Myocyte (in vitro differentiated cells): ENCODE results near the gene TAF15. TPM values are rescaled to one million over a fixed set of nuclear protein-coding genes. Genes with fewer than 3 reads are reported as not detected.

ENCODE experiments used
- DNase-seq: peaks from one replicate; pipeline ENCODE4 v3.0.0-alpha.2; 2012; ENCODE audit warnings: low read depth
- total RNA-seq: library from RNA; depleted of rRNA; stranded (reverse); fragments of >200 nt; gene quantifications from 2 replicates; pipeline ENCODE4 v1.2.3, GENCODE V29; 2014

Gene TAF15
- total RNA-seq, 1 donor from 2014 or later: 25.1 TPM

- no peak for DNase-seq
Observed at GRCh38 chr17:35870906-35871819, 61.9 kb downstream of the TAF15 start.

DNA sequence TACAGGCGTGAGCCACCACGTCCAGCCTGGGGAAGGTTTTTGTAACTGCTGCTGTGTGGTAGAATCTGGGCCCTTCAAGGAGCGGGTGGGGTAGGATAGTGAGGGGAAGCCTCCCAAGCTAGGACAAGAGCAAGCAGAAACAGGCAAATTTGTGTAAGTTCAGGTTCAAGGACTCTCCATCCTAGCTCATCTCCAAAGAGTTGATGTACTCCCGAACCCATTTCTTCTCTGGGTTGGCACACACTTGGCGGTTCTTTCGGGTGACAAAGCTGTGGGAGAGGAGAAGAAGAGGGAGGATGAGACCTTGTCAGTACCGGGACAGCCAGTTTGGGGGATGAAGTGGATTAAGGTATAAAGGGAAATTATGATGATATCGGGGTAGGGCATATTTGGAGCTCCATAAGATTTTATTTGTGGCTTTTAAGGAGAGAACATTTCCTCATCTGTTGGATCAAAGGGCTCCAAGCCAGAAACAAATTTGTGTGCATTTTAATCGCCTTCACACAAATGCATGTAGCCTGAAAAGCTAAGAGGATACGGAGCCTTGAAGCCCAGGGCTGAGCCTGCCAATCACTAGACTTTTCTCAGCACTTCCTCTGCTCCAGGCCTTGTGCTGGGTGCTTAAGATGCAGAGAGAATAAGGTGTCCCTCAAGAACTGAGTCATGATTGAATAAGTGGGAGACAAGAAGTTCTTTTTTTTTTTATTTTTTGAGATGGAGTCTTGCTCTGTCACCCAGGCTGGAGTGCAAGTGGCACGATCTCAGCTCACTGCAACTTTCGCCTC lies 63.1 kb downstream of the TAF15 start:
- no peak for DNase-seq

DNA sequence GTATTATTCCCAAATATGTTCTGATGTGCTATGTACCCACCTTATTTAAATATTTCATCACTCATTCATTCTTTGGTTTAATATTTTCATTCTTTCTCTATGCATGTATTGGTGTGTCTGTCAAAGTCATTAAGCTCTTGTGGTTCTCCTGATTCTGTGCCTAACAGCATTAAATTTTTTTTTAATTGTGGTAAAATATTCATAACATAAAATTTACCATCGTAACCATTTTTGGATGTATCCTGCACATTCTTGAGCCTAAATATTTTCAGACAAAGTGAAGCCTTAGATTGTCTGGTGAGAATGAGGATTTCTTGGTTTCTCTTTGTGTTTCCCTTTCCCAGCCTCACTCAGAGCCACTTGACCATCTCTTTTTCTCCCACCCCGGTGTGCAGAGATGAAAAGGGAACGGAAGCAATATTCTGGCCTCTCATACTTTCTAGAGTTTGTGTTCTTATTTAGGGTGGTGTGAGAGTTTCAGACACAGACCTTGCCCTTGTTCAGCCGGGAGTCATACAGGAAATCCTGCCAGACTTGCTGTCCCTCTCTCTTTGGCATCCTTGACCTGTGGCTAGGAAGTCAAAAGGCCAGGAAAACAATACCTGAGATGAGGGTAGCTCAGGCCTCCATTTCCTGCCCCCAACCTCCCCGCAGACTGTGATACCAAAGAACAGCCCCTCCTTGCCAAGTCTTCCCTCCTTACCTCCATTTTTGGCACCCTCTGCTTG lies 66.0 kb downstream of the TAF15 start:
- no peak for DNase-seq

- no peak for DNase-seq
Observed at GRCh38 chr17:35875800-35876139, 66.5 kb downstream of the TAF15 start.

- no peak for DNase-seq
Observed at GRCh38 chr17:35876534-35876933, 67.2 kb downstream of the TAF15 start.

GRCh38 chr17:35877345-35878029 lies 68.2 kb downstream of the TAF15 start:
- no peak for DNase-seq

DNA sequence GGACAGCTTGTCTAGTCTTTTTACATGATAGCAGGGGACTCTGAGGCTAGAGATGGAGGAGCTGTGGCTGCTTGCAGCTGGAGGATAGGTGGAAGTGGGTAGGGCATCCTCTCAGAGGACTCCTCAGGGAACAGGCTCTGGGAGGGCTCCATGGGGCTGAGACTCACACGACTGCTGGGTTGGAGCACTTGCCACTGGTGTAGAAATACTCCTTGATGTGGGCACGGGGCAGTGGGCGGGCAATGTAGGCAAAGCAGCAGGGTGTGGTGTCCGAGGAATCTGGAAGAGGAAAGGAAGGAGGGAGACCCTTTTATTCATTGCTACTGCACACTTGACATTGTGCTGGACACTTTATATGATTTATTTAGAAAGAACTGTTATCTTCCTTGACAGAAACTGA lies 69.1 kb downstream of the TAF15 start:
- no peak for DNase-seq

- no peak for DNase-seq
Observed at GRCh38 chr17:35879773-35880654, 70.7 kb downstream of the TAF15 start, which contains the start of gene CCL5. Gene CCL5 (minus strand): TSS chr17:35880360.

DNA sequence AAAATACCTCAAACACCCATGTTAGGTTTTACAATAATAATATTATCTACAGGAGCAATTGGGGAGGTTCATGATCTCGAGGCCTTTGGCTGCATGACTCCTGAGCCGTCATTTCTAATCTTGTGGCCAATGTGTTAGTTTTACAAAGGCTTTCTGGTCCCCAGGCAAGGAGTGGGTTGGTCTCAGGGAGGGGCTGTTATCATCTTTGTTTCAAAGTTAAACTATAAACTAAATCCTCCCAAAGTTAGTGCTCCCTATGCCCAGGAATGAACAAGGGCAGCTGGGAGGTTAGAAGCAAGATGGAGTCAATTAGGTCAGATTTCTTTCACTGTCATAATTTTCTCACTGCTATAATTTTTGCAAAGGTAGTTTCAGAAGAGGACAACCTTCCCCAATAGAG lies 80.0 kb downstream of the TAF15 start:
- DNase-seq: no peak

DNA sequence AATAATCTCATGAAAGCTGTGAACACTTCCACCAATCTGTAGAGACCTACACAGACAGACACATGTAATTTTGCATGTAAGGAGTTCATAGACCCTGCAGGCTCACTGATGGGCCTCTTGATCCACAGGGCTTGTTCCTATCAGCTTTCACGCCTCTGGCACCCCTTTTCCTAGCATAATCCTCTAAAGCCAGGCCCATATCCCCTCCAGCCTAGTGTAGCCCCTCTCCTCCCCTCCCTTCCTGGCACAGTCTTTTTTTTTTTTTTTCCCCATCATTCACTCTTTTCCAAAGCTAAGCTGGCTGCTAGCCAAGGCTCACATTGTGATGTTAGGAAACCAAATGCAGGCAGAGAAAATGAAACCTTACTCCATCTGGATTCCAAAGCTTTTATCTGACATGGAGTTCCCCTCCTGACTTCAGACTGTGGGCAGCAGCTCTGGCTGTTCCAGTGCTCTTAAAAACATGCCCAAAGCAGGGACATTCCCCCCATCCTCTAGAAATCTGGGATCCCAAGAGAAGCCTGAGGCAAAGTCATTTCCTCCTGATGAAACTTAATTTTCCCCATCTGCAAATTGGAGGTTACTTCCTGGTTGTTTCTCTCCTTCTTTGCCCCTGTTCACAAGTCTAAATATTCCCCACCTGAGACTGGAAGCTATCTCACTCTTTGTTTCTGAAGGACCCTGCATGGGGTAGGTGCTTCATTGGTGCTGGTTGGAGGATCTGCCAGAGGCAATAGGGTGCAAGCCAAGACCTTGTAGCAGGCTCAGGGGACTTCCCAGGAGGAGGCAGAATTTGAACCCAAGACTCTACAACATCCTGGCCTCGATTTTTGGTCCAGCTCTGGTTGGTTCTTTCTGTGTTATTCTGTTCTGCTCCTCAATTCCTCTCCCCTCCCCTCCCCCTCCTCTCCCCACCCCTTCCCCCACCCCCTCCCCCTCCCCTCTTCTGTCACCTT lies 80.8 kb downstream of the TAF15 start:
- peak; percentile 71 for DNase-seq

DNA sequence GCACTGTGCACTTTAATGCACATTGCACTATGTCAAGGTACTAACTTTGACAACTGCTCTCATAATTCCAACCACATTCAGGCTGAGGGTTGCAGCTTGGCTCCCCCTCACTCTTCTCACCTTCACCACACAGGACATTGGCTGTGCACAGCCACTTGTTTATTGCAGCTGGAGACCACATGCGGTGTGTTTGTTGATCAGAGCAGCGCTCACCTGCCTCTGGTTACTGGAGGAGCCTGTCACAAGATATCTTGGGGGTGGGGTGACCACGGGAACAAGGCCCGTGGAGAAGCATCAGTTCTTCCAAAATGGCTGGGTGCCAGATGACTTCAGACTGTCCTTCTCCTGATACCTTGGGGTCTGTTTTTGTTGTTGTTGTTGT lies 81.5 kb downstream of the TAF15 start:
- peak; percentile 21 for DNase-seq

GRCh38 chr17:35891269-35891668 lies 82.0 kb downstream of the TAF15 start:
- DNase-seq: no peak

- DNase-seq: no peak
Observed at GRCh38 chr17:35892091-35893035, 83.1 kb downstream of the TAF15 start.

- peak; percentile 61 for DNase-seq
Observed at GRCh38 chr17:35893751-35894150, 84.5 kb downstream of the TAF15 start.

- no peak for DNase-seq
Observed at GRCh38 chr17:35894206-35894605, 84.9 kb downstream of the TAF15 start.

DNA sequence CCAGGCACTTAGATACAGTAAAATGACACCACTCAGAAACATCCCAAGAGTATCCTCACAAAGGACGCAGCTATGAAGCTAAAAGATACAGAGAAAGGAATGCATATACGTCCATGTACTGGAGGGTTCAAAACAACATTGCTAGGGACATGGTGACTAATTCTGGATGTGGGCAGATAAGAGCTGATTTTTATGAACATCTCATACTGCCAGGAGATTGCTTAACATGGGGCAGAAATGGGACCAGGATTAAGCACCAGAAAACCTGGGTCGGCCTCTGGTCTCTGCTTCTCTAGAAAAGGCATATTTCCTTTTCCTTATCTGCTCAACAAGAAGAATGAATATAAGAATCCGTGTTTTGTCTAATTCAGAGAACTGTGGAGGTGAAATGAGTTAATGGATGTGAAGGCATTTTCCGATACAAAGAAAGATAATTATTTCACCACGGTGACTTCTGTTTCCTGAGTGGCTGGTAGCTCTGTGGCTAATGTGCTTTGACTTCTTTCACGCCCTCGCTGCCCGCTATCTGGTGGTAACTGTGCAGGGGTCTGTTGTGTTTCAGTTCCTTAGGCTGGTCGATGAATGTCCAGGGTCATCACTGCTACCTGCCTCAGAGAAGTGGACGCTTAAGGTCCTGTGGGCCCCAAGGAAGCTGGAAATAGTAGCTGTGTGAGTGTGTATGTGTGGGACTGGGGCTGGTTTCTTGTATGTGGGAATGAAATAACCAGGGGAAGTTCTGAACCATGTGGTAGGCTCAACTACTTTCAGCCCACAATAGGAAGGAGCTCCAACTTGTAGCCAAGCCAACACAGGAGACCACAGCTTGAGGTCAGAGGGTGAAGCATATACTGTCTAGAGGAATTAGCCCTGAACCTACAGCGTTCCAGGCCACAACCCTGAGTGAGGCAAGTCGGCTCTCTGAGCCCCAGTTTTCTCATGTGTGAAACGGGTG lies 86.6 kb downstream of the TAF15 start:
- DNase-seq: no peak
